T47D (cell line): ENCODE data around the gene PCNX1.
A peak's percentile ranks its signal among the peaks of the same experiment; 100 is the strongest.
"Not testable (repeated sequence)": the region's sequence is repeated elsewhere in the genome, so short reads cannot be mapped to it uniquely, and the experiment has no call there.

Source experiments
- DNase-seq, 2 experiments: peaks; one replicate each; pipeline versions ENCODE4 v3.0.0 to v3.0.0-alpha.2; 2011 to 2012; ENCODE audit warnings: low read depth in 1 of 2, low spot score in 1 of 2
- JUND ChIP-seq: IDR thresholded peaks from 2 replicates; pipeline ENCODE4 v1.6.1; 2012; ENCODE audit warnings: low read depth
- in situ Hi-C: cut with HindIII; loops from 2 replicates; pipeline ENCODE4 v1.10.0; 2016; ENCODE audit warnings: low sequenced_read_pairs, low pct_unique_long_range_greater_than_20kb

PCNX1 gene

GRCh38 chr14:71122866-71123565 is 215.8 kb downstream of the PCNX1 start:
- no peak for TF ChIP-seq JUND
- in situ Hi-C loops = no loop called here
- DNase-seq = no peak

GRCh38 chr14:71123579-71124135 is 216.4 kb downstream of the PCNX1 start:
- in situ Hi-C loops = no loop called here
- no peak for DNase-seq
- TF ChIP-seq JUND = no peak

- DNase-seq, in situ Hi-C loops: not testable (repeated sequence)
Observed at GRCh38 chr14:71129716-71130490, 222.6 kb downstream of the PCNX1 start.

- DNase-seq = no peak
- TF ChIP-seq JUND = no peak
- in situ Hi-C loops = no loop called here
Observed at GRCh38 chr14:71130491-71131179, 223.4 kb downstream of the PCNX1 start.

- in situ Hi-C loops = no loop called here
- no peak for DNase-seq
- no peak for TF ChIP-seq JUND
Observed at GRCh38 chr14:71133296-71133695, 226.0 kb downstream of the PCNX1 start.

GRCh38 chr14:71135496-71135895 is 228.2 kb downstream of the PCNX1 start:
- no peak for DNase-seq
- in situ Hi-C loops = no loop called here
- TF ChIP-seq JUND = no peak

- no peak for TF ChIP-seq JUND
- DNase-seq = no peak
- in situ Hi-C loops = no loop called here
Observed at GRCh38 chr14:71135911-71136310, 228.7 kb downstream of the PCNX1 start.

GRCh38 chr14:71136386-71137060 is 229.3 kb downstream of the PCNX1 start:
- TF ChIP-seq JUND = no peak
- no peak for DNase-seq
- in situ Hi-C loops = no loop called here

- TF ChIP-seq JUND = no peak
- in situ Hi-C loops = no loop called here
- DNase-seq = no peak
Observed at GRCh38 chr14:71137536-71138447, 230.5 kb downstream of the PCNX1 start.

- in situ Hi-C loops = no loop called here
- peak; percentile 57 to 63 for DNase-seq
- TF ChIP-seq JUND = no peak
Observed at GRCh38 chr14:71138448-71139293, 231.4 kb downstream of the PCNX1 start.
